CD8-positive, alpha-beta memory T cell (primary cell): Measurements from ENCODE around the gene CNPPD1. TPM values are rescaled to one million over a fixed set of nuclear protein-coding genes. Genes with fewer than 3 reads are reported as not detected.

Source experiments
- CTCF ChIA-PET: fragments of 350-600 bp; sonication (Branson Sonifier 250); formaldehyde crosslinking; loops from one replicate; lab custom pipeline; 2021; ENCODE audit warnings: antibody characterized with exemption; lab: Charles Lee
- POLR2A ChIA-PET: fragments of 350-600 bp; sonication (Branson Sonifier 250); formaldehyde crosslinking; loops from one replicate; lab custom pipeline; 2021; ENCODE audit warnings: antibody characterized with exemption; lab: Charles Lee
- DNase-seq, 5 donors: peaks; one replicate each; pipeline versions ENCODE4 v3.0.0 to v3.0.0-alpha.2; 2020 to 2022; ENCODE audit warnings: mixed read lengths in 1 of 5
- H3K27ac ChIP-seq: one replicate; pipeline ENCODE4 v1.7.0; 2013; ENCODE audit warnings: low read depth, mild to moderate bottlenecking, low read length, moderate library complexity
- H3K27me3 ChIP-seq: 2 replicates; pipeline ENCODE4 v1.7.0; 2013; ENCODE audit warnings: low read length, mild to moderate bottlenecking; ENCODE audit not compliant: insufficient read depth, poor library complexity, severe bottlenecking
- H3K36me3 ChIP-seq: 2 replicates; pipeline ENCODE4 v1.7.0; 2013; ENCODE audit warnings: mild to moderate bottlenecking, low read length, moderate library complexity; ENCODE audit not compliant: insufficient read depth
- H3K4me1 ChIP-seq: 2 replicates; pipeline ENCODE4 v1.7.0; 2013; ENCODE audit warnings: mild to moderate bottlenecking, low read length, moderate library complexity; ENCODE audit not compliant: insufficient read depth
- H3K4me3 ChIP-seq: 2 replicates; pipeline ENCODE4 v1.7.0; 2013; ENCODE audit warnings: mild to moderate bottlenecking, low read length
- H3K9me3 ChIP-seq: 2 replicates; pipeline ENCODE4 v1.7.0; 2013; ENCODE audit warnings: mild to moderate bottlenecking, low read length
- H3K27ac Mint-ChIP-seq, 8 donors: one replicate each; pipeline ENCODE4 v1.8.0; 2020 to 2021; ENCODE audit warnings: mixed read lengths in 8 of 8, mild to moderate bottlenecking in 6 of 8, inconsistent platforms in 3 of 8, moderate library complexity in 3 of 8
- H3K27me3 Mint-ChIP-seq, 2 donors: one replicate each; pipeline ENCODE4 v1.8.0; 2020 to 2021; ENCODE audit warnings: mixed read lengths in 2 of 2, mild to moderate bottlenecking in 1 of 2, moderate library complexity in 1 of 2
- H3K36me3 Mint-ChIP-seq, 3 donors: one replicate each; pipeline ENCODE4 v1.8.0; 2020 to 2021; ENCODE audit warnings: mixed read lengths in 3 of 3, inconsistent platforms in 1 of 3, mild to moderate bottlenecking in 1 of 3
- H3K4me1 Mint-ChIP-seq, 3 donors: one replicate each; pipeline ENCODE4 v1.8.0; 2020 to 2021; ENCODE audit warnings: mixed read lengths in 3 of 3, inconsistent platforms in 1 of 3, mild to moderate bottlenecking in 1 of 3
- H3K4me3 Mint-ChIP-seq, 7 donors: one replicate each; pipeline ENCODE4 v1.8.0; 2020 to 2021; ENCODE audit warnings: mixed read lengths in 7 of 7, mild to moderate bottlenecking in 6 of 7, moderate library complexity in 4 of 7, inconsistent platforms in 2 of 7
- H3K9me3 Mint-ChIP-seq, 5 donors: one replicate each; pipeline ENCODE4 v1.8.0; 2020 to 2022; ENCODE audit warnings: mixed read lengths in 5 of 5, mild to moderate bottlenecking in 3 of 5, moderate library complexity in 2 of 5, inconsistent platforms in 1 of 5
- polyA plus RNA-seq: library from polyadenylated mRNA; unstranded; fragments of 300-500 nt; fragmentation: Illumina TruSeq; gene quantifications from one replicate; pipeline ENCODE4 v1.2.3, GENCODE V29; 2021
- total RNA-seq, 2 experiments: library from RNA; stranded (reverse); gene quantifications; one replicate each; pipeline ENCODE4 v1.2.3, GENCODE V29; 2021

The CNPPD1 gene
- total and polyA plus RNA-seq, 3 experiments from 2014 or later = 66.2 to 74.3 (median 67.0) TPM

GRCh38 chr2:219218732-219219701 is 42.3 kb upstream of the CNPPD1 start, which contains the start of gene ABCB6:
Gene ABCB6 (minus strand): TSS chr2:219218958. CDS start chr2:219218673, 285 bp downstream.
- Histone ChIP-seq H3K27ac (peak within 1 kb of the TSS; percentile 68), H3K9me3 (no peaks in the 10 kb centered on the region), H3K27me3 (no peaks in the 10 kb centered on the region), H3K4me1 (peaks cover 18% of the 10 kb centered on the region), H3K36me3 (peaks cover 36% of the 10 kb centered on the region), H3K4me3 (peak within 1 kb of the TSS; percentile 72)
- no peaks in the 10 kb centered on the region for H3K9me3 Mint-ChIP-seq
- peak within 1 kb of the TSS; percentile 66 to 91 (median 83) for H3K4me3 Mint-ChIP-seq
- CTCF ChIA-PET = interaction anchor here (0.7 to 9.0 kb wide), 11 partner anchors 10 to 76 kb away, joined by 3 to 68 read pairs (median 5); partner anchors contain the start of genes ANKZF1, ATG9A, NHEJ1 and SLC23A3
- peaks cover 18 to 26% (median 18%) of the 10 kb centered on the region in 3 donors for H3K4me1 Mint-ChIP-seq
- peak within 1 kb of the TSS; percentile 36 to 88 (median 79) for H3K27ac Mint-ChIP-seq
- H3K27me3 Mint-ChIP-seq = peaks cover 0 to 2% of the 10 kb centered on the region in 2 donors
- DNase-seq = peak; percentile 70 to 87 (median 83)
- peaks cover 7 to 46% (median 13%) of the 10 kb centered on the region in 3 donors for H3K36me3 Mint-ChIP-seq
- POLR2A ChIA-PET = interaction anchor here (0.6 to 2.7 kb wide), 9 partner anchors 10 to 76 kb away, joined by 3 to 24 read pairs (median 7); partner anchors contain the start of genes ANKZF1, ATG9A, DNAJB2 and GLB1L

- POLR2A ChIA-PET = interaction anchor here (0.6 to 2.7 kb wide), 11 partner anchors 10 to 61 kb away, joined by 3 to 24 read pairs (median 5); partner anchors contain the start of genes ANKZF1, ATG9A, CNPPD1 and DNAJB2
- no peaks in the 10 kb centered on the region for H3K27me3 ChIP-seq
- H3K4me3 Mint-ChIP-seq = peak overlapping the region; percentile 66 to 91 (median 83)
- H3K4me3 ChIP-seq = peak overlapping the region; percentile 72
- H3K36me3 Mint-ChIP-seq = peaks cover 4 to 40% (median 10%) of the 10 kb centered on the region in 3 donors
- peak overlapping the region; percentile 68 for H3K27ac ChIP-seq
- no peaks in the 10 kb centered on the region for H3K9me3 ChIP-seq
- peaks cover 18 to 26% (median 18%) of the 10 kb centered on the region in 3 donors for H3K4me1 Mint-ChIP-seq
- no peaks in the 10 kb centered on the region for H3K9me3 Mint-ChIP-seq
- peaks cover 28% of the 10 kb centered on the region for H3K36me3 ChIP-seq
- peaks cover 18% of the 10 kb centered on the region for H3K4me1 ChIP-seq
- DNase-seq = peak in 2 of 5 donors; percentile 6 to 7
- CTCF ChIA-PET = interaction anchor here (0.7 to 9.0 kb wide), 10 partner anchors 11 to 76 kb away, joined by 3 to 68 read pairs (median 5); partner anchors contain the start of genes ANKZF1, ATG9A, GLB1L and NHEJ1
- H3K27ac Mint-ChIP-seq = peak overlapping the region; percentile 36 to 85 (median 78)
- peaks cover 0 to 2% of the 10 kb centered on the region in 2 donors for H3K27me3 Mint-ChIP-seq
These were observed 41.5 kb upstream of the CNPPD1 start for GRCh38 chr2:219218217-219218731.

- peaks cover 2 to 24% (median 9%) of the 10 kb centered on the region in 3 donors for H3K36me3 Mint-ChIP-seq
- peak overlapping the region in 2 of 8 donors; percentile 72 to 83 for H3K27ac Mint-ChIP-seq
- DNase-seq = no peak
- POLR2A ChIA-PET = interaction anchor here (1.3 kb wide), 1 partner anchor 40 kb away, joined by 4 read pairs; the partner anchor contains the start of gene CNPPD1
- CTCF ChIA-PET = interaction anchor here (0.6 to 9.0 kb wide), 12 partner anchors 12 to 84 kb away, joined by 3 to 68 read pairs (median 3); partner anchors contain the start of genes DNAJB2, NHEJ1 and SLC23A3
- peak overlapping the region in 5 of 7 donors; percentile 22 to 54 (median 51) for H3K4me3 Mint-ChIP-seq
- Histone ChIP-seq H3K36me3 (peaks cover 13% of the 10 kb centered on the region), H3K4me1 (peaks cover 18% of the 10 kb centered on the region), H3K27ac (no peak overlapping the region), H3K27me3 (no peaks in the 10 kb centered on the region), H3K4me3 (no peak overlapping the region), H3K9me3 (no peaks in the 10 kb centered on the region)
- no peaks in the 10 kb centered on the region for H3K9me3 Mint-ChIP-seq
- peaks cover 17 to 27% (median 19%) of the 10 kb centered on the region in 3 donors for H3K4me1 Mint-ChIP-seq
- peaks cover 0 to 2% of the 10 kb centered on the region in 2 donors for H3K27me3 Mint-ChIP-seq
These were observed 39.8 kb upstream of the CNPPD1 start for GRCh38 chr2:219216535-219216915.

GRCh38 chr2:219215871-219216534 is 39.3 kb upstream of the CNPPD1 start:
- H3K36me3 ChIP-seq = peaks cover 8% of the 10 kb centered on the region
- no peak overlapping the region for H3K4me3 ChIP-seq
- Mint-ChIP-seq H3K4me1 (peaks cover 22 to 32% (median 24%) of the 10 kb centered on the region in 3 donors), H3K9me3 (no peaks in the 10 kb centered on the region), H3K4me3 (peak overlapping the region in 1 of 7 donors; percentile 51), H3K27me3 (peaks cover 0 to 2% of the 10 kb centered on the region in 2 donors), H3K36me3 (peaks cover 0 to 19% (median 5%) of the 10 kb centered on the region in 3 donors), H3K27ac (peak overlapping the region in 2 of 8 donors; percentile 70 to 72)
- ChIA-PET POLR2A (interaction anchor here (0.9 to 1.3 kb wide), 2 partner anchors 39 to 79 kb away, joined by 3 to 4 read pairs; partner anchors contain the start of gene CNPPD1), CTCF (interaction anchor here (0.6 to 9.0 kb wide), 12 partner anchors 33 to 79 kb away, joined by 3 to 68 read pairs (median 4); partner anchors contain the start of genes NHEJ1, SLC23A3 and TUBA4B)
- no peaks in the 10 kb centered on the region for H3K9me3 ChIP-seq
- H3K4me1 ChIP-seq = peaks cover 22% of the 10 kb centered on the region
- no peak overlapping the region for H3K27ac ChIP-seq
- H3K27me3 ChIP-seq = no peaks in the 10 kb centered on the region
- no peak for DNase-seq

DNA sequence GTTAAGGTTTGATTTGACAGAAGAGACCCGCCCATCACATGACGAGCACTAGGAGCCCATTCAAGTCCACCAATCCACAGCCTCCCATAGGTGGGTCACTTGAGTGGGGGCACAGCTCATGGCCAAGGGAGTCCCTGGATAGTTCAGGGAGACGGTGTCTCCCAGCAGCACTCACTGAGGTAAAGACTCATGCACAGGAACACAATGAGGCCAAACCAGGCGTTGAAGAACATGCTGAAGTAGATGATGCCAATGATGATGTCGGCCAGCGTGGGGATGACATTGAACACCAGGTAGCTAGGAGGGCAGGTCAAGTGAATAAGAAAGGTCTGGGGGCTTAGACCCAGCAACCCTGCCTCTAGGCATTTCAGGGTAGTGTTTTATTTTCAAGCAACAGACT is 38.1 kb upstream of the CNPPD1 start:
- Mint-ChIP-seq H3K27ac (peak overlapping the region in 1 of 8 donors; percentile 80), H3K4me3 (peak overlapping the region in 1 of 7 donors; percentile 56), H3K9me3 (no peaks in the 10 kb centered on the region), H3K4me1 (peaks cover 26 to 43% (median 33%) of the 10 kb centered on the region in 3 donors), H3K36me3 (peaks cover 0 to 9% (median 5%) of the 10 kb centered on the region in 3 donors), H3K27me3 (peaks cover 0 to 2% of the 10 kb centered on the region in 2 donors)
- ChIA-PET POLR2A (interaction anchor here (0.5 to 0.6 kb wide), 2 partner anchors 44 to 77 kb away, joined by 3 to 5 read pairs; no protein-coding TSS in a partner anchor), CTCF (interaction anchor here (1.0 to 9.0 kb wide), 6 partner anchors 10 to 80 kb away, joined by 3 to 68 read pairs (median 14); partner anchors contain the start of genes NHEJ1 and SLC23A3)
- H3K4me3 ChIP-seq = no peak overlapping the region
- H3K9me3 ChIP-seq = no peaks in the 10 kb centered on the region
- H3K27me3 ChIP-seq = no peaks in the 10 kb centered on the region
- H3K4me1 ChIP-seq = peaks cover 26% of the 10 kb centered on the region
- H3K27ac ChIP-seq = no peak overlapping the region
- DNase-seq = no peak
- H3K36me3 ChIP-seq = no peaks in the 10 kb centered on the region

- no peak overlapping the region for H3K4me3 ChIP-seq
- H3K4me3 Mint-ChIP-seq = no peak overlapping the region
- H3K36me3 Mint-ChIP-seq = peaks cover 0 to 10% (median 5%) of the 10 kb centered on the region in 3 donors
- POLR2A ChIA-PET = no interaction called here
- no peaks in the 10 kb centered on the region for H3K9me3 ChIP-seq
- H3K27ac ChIP-seq = no peak overlapping the region
- H3K4me1 Mint-ChIP-seq = peaks cover 25 to 43% (median 33%) of the 10 kb centered on the region in 3 donors
- peak overlapping the region in 1 of 8 donors; percentile 80 for H3K27ac Mint-ChIP-seq
- H3K9me3 Mint-ChIP-seq = no peaks in the 10 kb centered on the region
- no peak for DNase-seq
- peaks cover 0 to 2% of the 10 kb centered on the region in 2 donors for H3K27me3 Mint-ChIP-seq
- peaks cover 21% of the 10 kb centered on the region for H3K4me1 ChIP-seq
- no peaks in the 10 kb centered on the region for H3K27me3 ChIP-seq
- CTCF ChIA-PET = interaction anchor here (1.0 to 9.0 kb wide), 5 partner anchors 9 to 81 kb away, joined by 3 to 68 read pairs (median 22); partner anchors contain the start of genes NHEJ1 and SLC23A3
- peaks cover 3% of the 10 kb centered on the region for H3K36me3 ChIP-seq
These were observed 37.4 kb upstream of the CNPPD1 start for GRCh38 chr2:219214141-219214540.
